WTC11 (cell line): Measurements from ENCODE around the gene TSEN2. TPM values are rescaled to one million over a fixed set of nuclear protein-coding genes. Genes with fewer than 3 reads are reported as not detected.

Experiments used
- ATAC-seq: fragments of 200-7000 bp; cut with Tn5 transposase; 2 replicates; pipeline ENCODE4 v1.10.0; 2021; ENCODE audit warnings: mild to moderate bottlenecking, moderate library complexity
- CTCF ChIA-PET: fragments of 300-600 bp; sonication (Branson Sonifier 250); formaldehyde crosslinking; loops from one replicate; lab custom pipeline; 2021; ENCODE audit warnings: antibody characterized with exemption; lab: Charles Lee
- POLR2A ChIA-PET: fragments of 350-600 bp; sonication (Branson Sonifier 250); formaldehyde crosslinking; loops from one replicate; lab custom pipeline; 2021; ENCODE audit warnings: antibody characterized with exemption; lab: Charles Lee
- DNase-seq: peaks from one replicate; pipeline ENCODE4 v3.0.0; 2021; ENCODE audit warnings: low spot score
- H3K27ac Mint-ChIP-seq: 2 replicates; pipeline ENCODE4 v1.8.0; 2021; ENCODE audit warnings: mixed read lengths
- H3K27me3 Mint-ChIP-seq: 2 replicates; pipeline ENCODE4 v1.8.0; 2021; ENCODE audit warnings: low read depth, mild to moderate bottlenecking, moderate library complexity, mixed read lengths
- H3K36me3 Mint-ChIP-seq: 2 replicates; pipeline ENCODE4 v1.8.0; 2021; ENCODE audit warnings: mixed read lengths
- H3K4me1 Mint-ChIP-seq: 2 replicates; pipeline ENCODE4 v1.8.0; 2022; ENCODE audit warnings: mixed read lengths
- H3K4me3 Mint-ChIP-seq: 2 replicates; pipeline ENCODE4 v1.8.0; 2021; ENCODE audit warnings: mild to moderate bottlenecking, moderate library complexity, mixed read lengths
- H3K9me3 Mint-ChIP-seq: 2 replicates; pipeline ENCODE4 v1.8.0; 2021; ENCODE audit warnings: mixed read lengths
- ATF6 ChIP-seq: sonication (generic); formaldehyde crosslinking; IDR thresholded peaks from 2 replicates; pipeline ENCODE4 v1.8.1; 2023; ENCODE audit warnings: mild to moderate bottlenecking, missing genetic modification reagents
- CREM ChIP-seq: sonication (generic); formaldehyde crosslinking; IDR thresholded peaks from 2 replicates; pipeline ENCODE4 v1.8.1; 2022; ENCODE audit warnings: mild to moderate bottlenecking, missing genetic modification reagents, moderate library complexity
- ERG ChIP-seq: fragments of 250-450 bp; sonication (Bioruptor Pico); IDR thresholded peaks from 2 replicates; pipeline ENCODE4 v1.8.0; 2021; ENCODE audit warnings: mild to moderate bottlenecking
- ESRRA ChIP-seq: sonication (generic); formaldehyde crosslinking; IDR thresholded peaks from 2 replicates; pipeline ENCODE4 v1.8.1; 2022; ENCODE audit warnings: mild to moderate bottlenecking, missing genetic modification reagents, borderline replicate concordance
- ETV6 ChIP-seq: sonication (generic); formaldehyde crosslinking; IDR thresholded peaks from 2 replicates; pipeline ENCODE4 v1.8.1; 2022; ENCODE audit warnings: mild to moderate bottlenecking, missing genetic modification reagents
- FOXK1 ChIP-seq: sonication (generic); formaldehyde crosslinking; IDR thresholded peaks from 2 replicates; pipeline ENCODE4 v1.8.0; 2022; ENCODE audit warnings: mild to moderate bottlenecking, moderate library complexity, missing genetic modification reagents
- IRF1 ChIP-seq: sonication (generic); formaldehyde crosslinking; IDR thresholded peaks from 2 replicates; pipeline ENCODE4 v1.8.0; 2023; ENCODE audit warnings: missing genetic modification reagents
- KAT7 ChIP-seq: sonication (generic); formaldehyde crosslinking; IDR thresholded peaks from 2 replicates; pipeline ENCODE4 v1.8.1; 2023; ENCODE audit warnings: missing genetic modification reagents, mild to moderate bottlenecking, borderline replicate concordance
- OVOL2 ChIP-seq: fragments of 250-450 bp; sonication (Bioruptor Pico); IDR thresholded peaks from 2 replicates; pipeline ENCODE4 v1.9.0; 2021; ENCODE audit warnings: mild to moderate bottlenecking, borderline replicate concordance
- SOX15 ChIP-seq: fragments of 250-450 bp; sonication (Bioruptor Pico); IDR thresholded peaks from 2 replicates; pipeline ENCODE4 v1.9.0; 2021; ENCODE audit warnings: mild to moderate bottlenecking
- SP1 ChIP-seq: sonication (generic); formaldehyde crosslinking; conservative IDR thresholded peaks from 2 replicates; pipeline ENCODE4 v1.8.1; 2022; ENCODE audit warnings: missing genetic modification reagents
- TCF7 ChIP-seq: sonication (generic); formaldehyde crosslinking; IDR thresholded peaks from 2 replicates; pipeline ENCODE4 v1.8.0; 2022; ENCODE audit warnings: mild to moderate bottlenecking, low read depth, missing genetic modification reagents, moderate library complexity
- TP53 ChIP-seq: sonication (generic); formaldehyde crosslinking; IDR thresholded peaks from 2 replicates; pipeline ENCODE4 v1.8.1; 2023; ENCODE audit warnings: mild to moderate bottlenecking, missing genetic modification reagents
- ZNF138 ChIP-seq: sonication (generic); formaldehyde crosslinking; conservative IDR thresholded peaks from 2 replicates; pipeline ENCODE4 v1.8.1; 2022; ENCODE audit warnings: mild to moderate bottlenecking, moderate library complexity, missing genetic modification reagents
- ZNF281 ChIP-seq: sonication (generic); formaldehyde crosslinking; IDR thresholded peaks from 2 replicates; pipeline ENCODE4 v1.8.0; 2023; ENCODE audit warnings: mild to moderate bottlenecking, missing genetic modification reagents
- ZNF512 ChIP-seq: sonication (generic); formaldehyde crosslinking; IDR thresholded peaks from 2 replicates; pipeline ENCODE4 v1.8.1; 2022; ENCODE audit warnings: missing genetic modification reagents, borderline replicate concordance
- ZNF532 ChIP-seq: fragments of 250-450 bp; sonication (Bioruptor Pico); IDR thresholded peaks from 2 replicates; pipeline ENCODE4 v1.9.0; 2021; ENCODE audit warnings: mild to moderate bottlenecking, borderline replicate concordance
- total RNA-seq: library from RNA; stranded (reverse); gene quantifications from 3 replicates; pipeline ENCODE4 v1.2.3, GENCODE V29; 2021

Gene TSEN2
- total RNA-seq, 1 experiment from 2014 or later: 21.1 TPM

GRCh38 chr3:12486001-12486400 lies 1.7 kb downstream of the TSEN2 start:
- ChIA-PET POLR2A (no interaction called here), CTCF (interaction anchor here (1.9 kb wide), 1 partner anchor 10 kb away, joined by 9 read pairs; no protein-coding TSS in a partner anchor)
- TF ChIP-seq ZNF532 (CRISPR knock-in tag) (no peak), ETV6 (no peak), ZNF138 (CRISPR knock-in tag) (no peak), ZNF512 (CRISPR knock-in tag) (no peak), SOX15 (CRISPR knock-in tag) (no peak), SP1 (CRISPR knock-in tag) (no peak), TP53 (CRISPR knock-in tag) (no peak), IRF1 (no peak), ATF6 (CRISPR knock-in tag) (no peak), CREM (no peak), TCF7 (CRISPR knock-in tag) (no peak), OVOL2 (CRISPR knock-in tag) (no peak), ERG (CRISPR knock-in tag) (no peak), KAT7 (no peak), ZNF281 (no peak), FOXK1 (CRISPR knock-in tag) (no peak), ESRRA (CRISPR knock-in tag) (no peak)
- no peak overlapping the region for H3K27ac Mint-ChIP-seq
- peaks cover 14% of the 10 kb centered on the region for H3K36me3 Mint-ChIP-seq
- no peaks in the 10 kb centered on the region for H3K9me3 Mint-ChIP-seq
- H3K27me3 Mint-ChIP-seq: no peaks in the 10 kb centered on the region; the same call in 1 of the 2 replicates
- ATAC-seq (no peak), DNase-seq (no peak)
- 0 out of 2 replicates have a peak overlapping the region, but pooled peaks have one; percentile 9 for H3K4me3 Mint-ChIP-seq
- H3K4me1 Mint-ChIP-seq: peaks cover 23% of the 10 kb centered on the region
